HEK293T (cell line): ENCODE results near the gene STK38L.

ENCODE experiments used
- CTCF ChIA-PET: fragments of 350-600 bp; formaldehyde crosslinking; extraction: SDS; loops from one replicate; lab custom pipeline; 2021; ENCODE audit warnings: antibody characterized with exemption, inconsistent platforms; lab: Yijun Ruan, JAX
- POLR2A ChIA-PET: fragments of 350-600 bp; formaldehyde crosslinking; extraction: SDS; loops from one replicate; lab custom pipeline; 2020; ENCODE audit warnings: antibody characterized with exemption, inconsistent platforms; lab: Yijun Ruan, JAX
- DNase-seq: peaks from one replicate; pipeline ENCODE4 v3.0.0; 2012; ENCODE audit warnings: mixed read lengths; ENCODE audit errors: extremely low spot score
- ARNT ChIP-seq: fragments of 450-650 bp; IDR thresholded peaks from 2 replicates; pipeline ENCODE4 v1.6.1; 2017; ENCODE audit warnings: mild to moderate bottlenecking
- BHLHE40 ChIP-seq: fragments of 450-650 bp; IDR thresholded peaks from 2 replicates; pipeline ENCODE4 v1.6.1; 2016; ENCODE audit warnings: mild to moderate bottlenecking, moderate library complexity, borderline replicate concordance
- CTBP1 ChIP-seq: fragments of 450-650 bp; IDR thresholded peaks from 2 replicates; pipeline ENCODE4 v1.6.1; 2016; ENCODE audit warnings: borderline replicate concordance
- ELF4 ChIP-seq: fragments of 450-650 bp; IDR thresholded peaks from 2 replicates; pipeline ENCODE4 v1.6.1; 2017; ENCODE audit warnings: antibody characterized with exemption
- FOXA1 ChIP-seq: fragments of 450-650 bp; IDR thresholded peaks from 2 replicates; pipeline ENCODE4 v1.6.1; 2016; ENCODE audit warnings: mild to moderate bottlenecking
- FOXK2 ChIP-seq: fragments of 450-650 bp; IDR thresholded peaks from 2 replicates; pipeline ENCODE4 v1.6.1; 2016; ENCODE audit warnings: mild to moderate bottlenecking
- FOXM1 ChIP-seq: fragments of 450-650 bp; IDR thresholded peaks from 2 replicates; pipeline ENCODE4 v1.6.1; 2017; ENCODE audit warnings: mild to moderate bottlenecking, borderline replicate concordance
- HDGF ChIP-seq: fragments of 450-650 bp; IDR thresholded peaks from 2 replicates; pipeline ENCODE4 v1.6.1; 2017; ENCODE audit warnings: antibody characterized with exemption, borderline replicate concordance
- L3MBTL2 ChIP-seq: fragments of 450-650 bp; conservative IDR thresholded peaks from 2 replicates; pipeline ENCODE4 v1.6.1; 2016; ENCODE audit warnings: mild to moderate bottlenecking
- LEF1 ChIP-seq: fragments of 450-650 bp; IDR thresholded peaks from 2 replicates; pipeline ENCODE4 v1.6.1; 2017; ENCODE audit warnings: mild to moderate bottlenecking, borderline replicate concordance
- NFRKB ChIP-seq: fragments of 450-650 bp; IDR thresholded peaks from 2 replicates; pipeline ENCODE4 v1.6.1; 2016; ENCODE audit warnings: mild to moderate bottlenecking, moderate library complexity
- SP1 ChIP-seq: fragments of 450-650 bp; IDR thresholded peaks from 2 replicates; pipeline ENCODE4 v1.6.1; 2017
- SUZ12 ChIP-seq: fragments of 450-650 bp; IDR thresholded peaks from 2 replicates; pipeline ENCODE4 v1.6.1; 2016; ENCODE audit warnings: mild to moderate bottlenecking
- TARDBP ChIP-seq: fragments of 450-650 bp; IDR thresholded peaks from 2 replicates; pipeline ENCODE4 v1.6.1; 2016
- ZNF384 ChIP-seq: fragments of 450-650 bp; IDR thresholded peaks from 2 replicates; pipeline ENCODE4 v1.6.1; 2016
- TF ChIP-seq, protein P1 (sequence below): fragments of 450-650 bp; IDR thresholded peaks from 2 replicates; pipeline ENCODE4 v1.6.1; 2016

STK38L gene

DNA sequence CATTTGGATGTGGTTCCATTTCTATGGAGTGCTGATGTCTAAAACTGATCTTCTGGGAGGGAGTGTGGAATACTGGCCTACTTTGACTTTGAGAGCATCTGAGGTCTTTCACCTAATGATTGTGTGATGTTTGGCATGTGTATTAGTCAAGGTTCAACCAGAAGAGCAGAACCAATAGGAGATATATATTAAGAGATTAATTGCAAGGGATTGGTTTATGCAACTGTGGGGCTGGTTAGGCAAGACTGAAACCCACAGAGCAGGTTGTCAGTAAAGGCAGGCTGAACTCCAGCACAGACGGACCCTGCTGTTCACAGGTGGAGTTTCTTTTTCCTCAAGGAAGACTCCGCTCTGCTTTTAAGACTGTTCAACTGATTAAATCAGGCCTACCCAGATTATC lies 100.2 kb downstream of the STK38L start:
- ChIA-PET CTCF (no interaction called here), POLR2A (interaction anchor here (1.0 kb wide), 1 partner anchor 11 kb away, joined by 3 read pairs; no protein-coding TSS in a partner anchor)
- no peak for DNase-seq
- no peak for TF ChIP-seq SP1
- TF ChIP-seq NFRKB, result no peak
- no peak for TF ChIP-seq ARNT
- TF ChIP-seq ELF4, result no peak
- TF ChIP-seq TARDBP, result no peak
- no peak for TF ChIP-seq CTBP1
- TF ChIP-seq L3MBTL2, result no peak
- TF ChIP-seq ZNF384, result no peak
- TF ChIP-seq, protein P1, sequence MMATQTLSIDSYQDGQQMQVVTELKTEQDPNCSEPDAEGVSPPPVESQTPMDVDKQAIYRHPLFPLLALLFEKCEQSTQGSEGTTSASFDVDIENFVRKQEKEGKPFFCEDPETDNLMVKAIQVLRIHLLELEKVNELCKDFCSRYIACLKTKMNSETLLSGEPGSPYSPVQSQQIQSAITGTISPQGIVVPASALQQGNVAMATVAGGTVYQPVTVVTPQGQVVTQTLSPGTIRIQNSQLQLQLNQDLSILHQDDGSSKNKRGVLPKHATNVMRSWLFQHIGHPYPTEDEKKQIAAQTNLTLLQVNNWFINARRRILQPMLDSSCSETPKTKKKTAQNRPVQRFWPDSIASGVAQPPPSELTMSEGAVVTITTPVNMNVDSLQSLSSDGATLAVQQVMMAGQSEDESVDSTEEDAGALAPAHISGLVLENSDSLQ, result no peak
- no peak for TF ChIP-seq FOXA1
- no peak for TF ChIP-seq SUZ12
- TF ChIP-seq BHLHE40, result no peak
- TF ChIP-seq HDGF, result no peak
- no peak for TF ChIP-seq FOXM1
- no peak for TF ChIP-seq LEF1
- no peak for TF ChIP-seq FOXK2

DNA sequence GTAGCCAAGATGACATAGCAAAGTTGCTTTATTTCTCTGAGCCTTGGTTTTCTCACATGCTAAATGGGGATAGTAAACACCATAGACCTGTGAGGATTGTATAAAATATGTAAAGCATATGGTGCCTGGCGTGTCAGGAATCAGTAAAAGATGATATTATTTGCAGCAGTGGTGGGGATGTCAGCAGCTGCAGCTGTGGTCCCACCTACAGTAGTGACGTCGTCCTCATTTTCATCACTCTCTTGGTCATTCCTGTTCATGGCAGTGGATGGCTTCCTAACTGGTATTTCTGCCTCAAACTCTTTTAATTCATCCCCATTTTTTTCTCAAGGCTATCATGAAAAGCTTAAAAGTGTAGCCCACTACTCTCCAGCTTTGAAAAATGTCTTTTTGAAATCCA lies 100.7 kb downstream of the STK38L start:
- TF ChIP-seq BHLHE40 (no peak), NFRKB (no peak), CTBP1 (no peak), FOXM1 (no peak), FOXK2 (no peak), TARDBP (no peak), HDGF (no peak), ARNT (no peak), SP1 (no peak), L3MBTL2 (no peak), LEF1 (no peak), SUZ12 (no peak), FOXA1 (no peak), ZNF384 (no peak)
- TF ChIP-seq, protein P1, result no peak
- no peak for DNase-seq
- CTCF ChIA-PET, result no interaction called here
- POLR2A ChIA-PET, result interaction anchor here (1.0 kb wide), 1 partner anchor 11 kb away, joined by 3 read pairs; no protein-coding TSS in a partner anchor

DNA sequence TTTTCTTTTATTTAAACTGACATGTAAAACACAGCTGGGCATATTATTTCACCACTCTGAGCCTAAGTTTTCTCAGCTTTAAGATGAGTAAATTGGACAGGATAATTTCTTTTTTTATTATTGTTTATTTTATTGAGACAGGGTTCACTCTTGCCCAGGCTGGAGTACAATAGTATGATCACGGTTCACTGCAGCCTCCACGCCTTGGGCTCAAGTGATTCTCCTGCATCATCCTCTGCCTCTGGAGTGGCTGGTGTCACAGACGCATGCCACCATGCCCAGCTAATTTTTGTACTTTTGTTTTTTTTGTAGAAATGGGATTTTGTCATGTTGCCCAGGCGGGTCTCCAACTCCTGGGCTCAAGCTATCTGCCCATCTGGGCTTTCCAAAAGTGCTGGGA lies 101.3 kb downstream of the STK38L start:
- ChIA-PET POLR2A (interaction anchor here (1.0 kb wide), 1 partner anchor 12 kb away, joined by 3 read pairs; no protein-coding TSS in a partner anchor), CTCF (no interaction called here)
- TF ChIP-seq HDGF (no peak), SP1 (no peak), TARDBP (no peak), FOXK2 (no peak), CTBP1 (no peak), L3MBTL2 (no peak)
- TF ChIP-seq, protein P1, result no peak
- DNase-seq, result no peak

DNA sequence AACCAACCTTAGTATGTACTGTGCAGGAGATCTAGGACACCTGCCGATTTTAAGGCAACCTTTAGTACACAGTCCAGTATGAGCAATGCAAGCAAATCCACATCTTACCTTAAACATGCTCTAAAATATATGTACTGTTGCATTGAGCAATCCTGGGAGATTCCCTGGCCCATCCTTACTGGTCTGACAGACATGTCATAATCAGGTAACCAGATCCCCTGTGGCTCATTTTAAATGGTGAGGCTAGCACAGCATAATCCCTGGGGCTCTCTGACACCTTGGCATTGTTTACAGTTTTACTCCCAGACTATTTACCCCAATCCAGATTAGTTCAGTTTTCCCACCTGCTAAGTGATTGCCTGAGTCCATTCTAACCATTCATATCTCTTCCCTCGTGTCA lies 103.7 kb downstream of the STK38L start:
- DNase-seq, result no peak
- TF ChIP-seq BHLHE40 (no peak), L3MBTL2 (no peak), NFRKB (no peak), FOXM1 (no peak), FOXA1 (no peak), ZNF384 (no peak), SP1 (no peak), CTBP1 (no peak), HDGF (no peak), ARNT (no peak), TARDBP (no peak), FOXK2 (no peak), LEF1 (no peak), SUZ12 (no peak), ELF4 (no peak)
- POLR2A ChIA-PET, result no interaction called here
- CTCF ChIA-PET, result no interaction called here

DNA sequence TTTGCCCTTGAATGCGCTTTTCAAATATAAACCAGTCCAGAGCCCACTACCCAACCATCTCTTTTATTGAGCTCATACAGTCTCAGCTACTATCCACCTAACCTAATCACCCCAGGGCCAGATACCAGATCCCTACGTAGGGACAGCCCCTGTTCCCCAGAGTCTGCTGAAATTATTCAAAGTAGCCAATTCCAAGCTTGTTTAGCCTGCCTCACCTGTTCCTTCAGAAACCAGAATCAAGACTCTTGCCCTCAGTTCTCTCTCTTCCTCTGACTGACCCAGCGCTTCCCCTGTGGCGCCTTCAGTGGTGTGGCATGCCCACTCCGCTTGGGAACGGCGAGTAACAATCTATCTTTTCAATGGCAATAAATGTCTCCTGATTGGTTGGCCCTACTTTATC lies 107.4 kb downstream of the STK38L start:
- TF ChIP-seq FOXM1 (no peak), LEF1 (no peak), L3MBTL2 (no peak), NFRKB (no peak), FOXK2 (no peak), HDGF (no peak), SP1 (no peak), ZNF384 (no peak), FOXA1 (no peak)
- no peak for DNase-seq
- ChIA-PET CTCF (no interaction called here), POLR2A (no interaction called here)

DNA sequence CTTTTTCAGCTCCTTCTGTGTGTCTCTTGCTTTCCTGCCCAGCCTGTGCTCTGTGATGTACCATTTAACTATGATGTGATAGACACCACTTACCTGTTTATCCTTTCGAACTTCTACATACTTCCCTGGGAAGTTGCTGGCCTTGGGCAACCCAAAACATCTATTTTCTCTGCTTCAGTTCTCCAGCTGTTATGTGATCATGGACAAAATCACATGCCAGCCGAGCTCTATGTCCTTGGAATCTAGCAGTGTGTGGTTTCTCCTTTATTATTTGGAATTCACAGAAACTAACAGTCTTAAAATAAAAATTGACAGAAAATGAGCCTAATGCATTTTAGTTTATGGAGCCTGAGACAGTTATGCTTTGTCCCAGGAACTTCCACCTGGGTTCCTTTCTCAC lies 111.4 kb downstream of the STK38L start:
- no peak for DNase-seq
- ChIA-PET POLR2A (no interaction called here), CTCF (no interaction called here)
- TF ChIP-seq SUZ12, result no peak
- TF ChIP-seq FOXA1, result no peak
- TF ChIP-seq TARDBP, result no peak
- TF ChIP-seq SP1, result no peak
- TF ChIP-seq ZNF384, result no peak
- TF ChIP-seq ARNT, result no peak
- TF ChIP-seq NFRKB, result no peak
- no peak for TF ChIP-seq LEF1
- no peak for TF ChIP-seq FOXM1
- no peak for TF ChIP-seq BHLHE40
- no peak for TF ChIP-seq HDGF
- TF ChIP-seq L3MBTL2, result no peak
- TF ChIP-seq ELF4, result no peak
- no peak for TF ChIP-seq FOXK2
- no peak for TF ChIP-seq CTBP1
- TF ChIP-seq, protein P1, result no peak
